ENCODE results near the gene SEPTIN3.
A peak's percentile ranks its signal among the peaks of the same experiment; 100 is the strongest.

SEPTIN3 gene

DNA sequence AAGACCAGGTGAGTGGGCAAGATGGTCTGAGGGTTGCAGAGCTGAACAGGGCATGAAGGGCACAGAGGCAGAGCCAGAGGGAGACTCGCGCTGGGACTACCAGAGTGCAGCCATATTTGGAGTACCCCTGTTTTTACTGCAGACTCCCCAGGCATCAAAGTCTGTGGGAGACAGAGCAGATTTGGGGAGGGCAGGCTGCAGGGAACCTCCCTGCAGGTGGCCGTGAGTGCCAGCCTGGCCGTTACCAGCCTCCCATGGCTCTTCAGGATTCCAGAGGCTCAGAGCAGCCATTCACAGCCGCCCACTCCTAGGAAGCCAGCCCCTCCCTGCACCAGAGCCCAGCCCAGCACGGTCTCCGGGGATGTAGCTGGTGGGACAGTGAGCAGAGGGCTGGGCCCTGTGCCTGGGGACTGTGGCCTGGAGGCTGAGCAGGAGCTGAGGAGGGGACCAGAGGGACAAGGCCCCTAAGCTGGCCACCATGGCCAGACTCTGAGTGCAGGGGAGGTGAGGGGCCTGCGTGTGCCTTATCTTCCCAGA lies at the start of gene SEPTIN3:
SEPTIN3 (plus strand) TSS at position 334 of the 537 bp plus-strand sequence. CDS start 2,050 bp downstream, outside the sequence.
- Histone ChIP-seq H3K9ac (ENCODE audit: low read length) (no peak within 1 kb of the TSS), H3K27ac (ENCODE audit: low read length) (no peak within 1 kb of the TSS), H2AFZ (ENCODE audit: low read depth, low read length) (no peak within 1 kb of the TSS), H3K4me1 (ENCODE audit: low read length) (peaks cover 3% of the 10 kb centered on the region; the same call in 1 of the 2 replicates), H3K36me3 (replicated peaks; ENCODE audit: low read depth, low read length) (no peaks in the 10 kb centered on the region), H3K4me3 (ENCODE audit: low read length) (no peak within 1 kb of the TSS), H4K20me1 (ENCODE audit: insufficient read depth, low read length) (no peaks in the 10 kb centered on the region), H3K27me3 (ENCODE audit: low read depth, low read length) (no peaks in the 10 kb centered on the region), H3K79me2 (ENCODE audit: low read length) (no peaks in the 10 kb centered on the region), H3K9me3 (ENCODE audit: insufficient read depth, low read length) (no peaks in the 10 kb centered on the region), H3K4me2 (ENCODE audit: low read length) (no peak within 1 kb of the TSS)
- no peak for TF ChIP-seq EZH2phosphoT487 (IDR thresholded peaks at IDR 0.05; ENCODE audit: low read depth)
- no peak for TF ChIP-seq CTCF (IDR thresholded peaks at IDR 0.05; ENCODE audit: low read depth, low read length)

DNA sequence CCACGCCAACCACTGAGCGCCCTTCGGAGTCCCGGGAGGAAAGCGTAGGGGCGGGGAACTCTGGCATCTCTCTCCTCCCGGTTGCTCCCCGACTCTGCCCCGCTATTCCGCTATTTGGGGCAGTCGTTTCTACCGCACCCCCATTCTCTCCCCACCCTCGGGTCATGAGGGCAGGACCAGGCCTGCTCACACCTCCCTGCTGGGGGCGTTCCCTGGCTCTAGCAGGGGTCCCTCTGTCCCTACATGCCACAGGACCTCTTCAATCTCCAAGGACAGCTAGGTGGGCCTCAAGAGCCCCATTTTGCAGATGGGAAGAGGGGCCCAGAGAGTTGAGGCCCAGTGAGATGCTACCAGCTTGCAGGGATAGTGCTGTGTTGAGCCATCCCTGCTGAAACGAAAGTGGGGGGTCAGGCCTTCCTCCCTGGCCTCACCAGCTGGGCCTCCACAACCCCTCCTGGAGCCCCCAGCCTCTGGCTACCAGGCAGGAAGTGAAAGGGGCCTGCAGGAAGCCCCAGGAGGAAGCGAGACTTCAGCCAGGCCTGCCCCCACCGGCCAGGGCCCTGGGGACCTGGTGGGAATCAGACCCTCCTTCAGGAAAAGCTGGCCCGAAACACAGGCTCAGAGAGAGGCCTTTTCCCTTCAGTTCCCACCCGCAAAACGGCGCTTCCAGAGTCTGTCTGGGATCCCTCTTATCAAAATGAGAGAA lies 48.8 kb upstream of the SEPTIN3 start:
- H3K4me3 ChIP-seq (ENCODE audit: low read length), result peak overlapping the region; percentile 81
- peak overlapping the region; percentile 70 for H3K27ac ChIP-seq (ENCODE audit: low read length)
- peaks cover 20% of the 10 kb centered on the region for H3K27me3 ChIP-seq (ENCODE audit: low read depth, low read length)
- no peaks in the 10 kb centered on the region for H3K36me3 ChIP-seq (replicated peaks; ENCODE audit: low read depth, low read length)
- H4K20me1 ChIP-seq (ENCODE audit: insufficient read depth, low read length), result no peaks in the 10 kb centered on the region
- peaks cover 77% of the 10 kb centered on the region for H3K4me1 ChIP-seq (ENCODE audit: low read length)
- H3K9ac ChIP-seq (ENCODE audit: low read length), result peak overlapping the region; percentile 69
- no peak overlapping the region for H2AFZ ChIP-seq (ENCODE audit: low read depth, low read length)
- H3K79me2 ChIP-seq (ENCODE audit: low read length), result no peaks in the 10 kb centered on the region
- no peaks in the 10 kb centered on the region for H3K9me3 ChIP-seq (ENCODE audit: insufficient read depth, low read length)
- peak overlapping the region; percentile 99 for H3K4me2 ChIP-seq (ENCODE audit: low read length)
- TF ChIP-seq EZH2phosphoT487 (IDR thresholded peaks at IDR 0.05; ENCODE audit: low read depth) (no peak), CTCF (IDR thresholded peaks at IDR 0.05; ENCODE audit: low read depth, low read length) (no peak)

GRCh38 chr22:41922328-41922727 lies 46.9 kb upstream of the SEPTIN3 start:
- TF ChIP-seq CTCF (IDR thresholded peaks at IDR 0.05; ENCODE audit: low read depth, low read length) (no peak), EZH2phosphoT487 (IDR thresholded peaks at IDR 0.05; ENCODE audit: low read depth) (no peak)
- H3K4me1 ChIP-seq (ENCODE audit: low read length), result peaks cover 83% of the 10 kb centered on the region
- H3K4me2 ChIP-seq (ENCODE audit: low read length), result peak overlapping the region; percentile 60
- H4K20me1 ChIP-seq (ENCODE audit: insufficient read depth, low read length), result no peaks in the 10 kb centered on the region
- peak overlapping the region; percentile 35; the same call in 1 of the 2 replicates for H3K9ac ChIP-seq (ENCODE audit: low read length)
- no peaks in the 10 kb centered on the region for H3K79me2 ChIP-seq (ENCODE audit: low read length)
- H3K27ac ChIP-seq (ENCODE audit: low read length), result peak overlapping the region; percentile 79
- H3K4me3 ChIP-seq (ENCODE audit: low read length), result peak overlapping the region; percentile 25
- H3K9me3 ChIP-seq (ENCODE audit: insufficient read depth, low read length), result no peaks in the 10 kb centered on the region
- H3K27me3 ChIP-seq (ENCODE audit: low read depth, low read length), result peaks cover 17% of the 10 kb centered on the region
- H3K36me3 ChIP-seq (replicated peaks; ENCODE audit: low read depth, low read length), result no peaks in the 10 kb centered on the region
- no peak overlapping the region for H2AFZ ChIP-seq (ENCODE audit: low read depth, low read length)

DNA sequence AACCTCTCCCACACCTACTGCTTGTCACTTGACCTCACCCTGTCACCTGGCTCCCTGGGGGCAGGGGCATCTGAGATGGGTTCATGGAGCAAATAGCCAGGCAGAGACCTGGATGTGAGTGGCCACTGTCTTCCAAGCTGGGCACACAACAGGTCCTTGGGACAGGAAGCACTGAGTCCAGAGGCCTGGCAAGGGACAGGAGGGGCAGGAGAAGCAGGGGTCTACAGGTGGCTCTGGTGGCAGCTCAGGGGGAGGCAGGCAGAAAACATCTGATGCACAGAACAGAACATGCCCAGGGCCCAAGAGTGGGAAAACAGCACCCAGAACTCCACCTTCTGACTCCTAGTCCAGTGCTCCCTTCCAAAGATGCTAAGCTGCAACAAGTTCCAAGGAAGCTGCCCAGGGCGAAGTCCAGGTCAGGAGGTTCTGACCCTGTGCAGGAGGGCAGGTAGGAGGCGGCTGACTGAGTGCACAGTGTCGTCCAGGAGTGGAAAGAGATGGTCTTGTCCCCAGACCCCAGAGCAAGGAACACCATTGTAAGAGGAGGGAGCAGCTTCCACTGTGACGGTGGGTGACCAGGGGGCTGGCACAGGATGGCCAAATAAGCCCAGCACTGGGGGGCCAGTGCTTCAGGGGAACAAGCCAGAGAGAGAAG lies 46.2 kb upstream of the SEPTIN3 start:
- Histone ChIP-seq H3K4me3 (ENCODE audit: low read length) (no peak overlapping the region), H3K9ac (ENCODE audit: low read length) (peak overlapping the region; percentile 7; the same call in 1 of the 2 replicates), H4K20me1 (ENCODE audit: insufficient read depth, low read length) (no peaks in the 10 kb centered on the region), H3K36me3 (replicated peaks; ENCODE audit: low read depth, low read length) (no peaks in the 10 kb centered on the region), H3K4me2 (ENCODE audit: low read length) (peak overlapping the region; percentile 60), H3K9me3 (ENCODE audit: insufficient read depth, low read length) (no peaks in the 10 kb centered on the region), H3K79me2 (ENCODE audit: low read length) (no peaks in the 10 kb centered on the region), H3K4me1 (ENCODE audit: low read length) (peaks cover 83% of the 10 kb centered on the region), H2AFZ (ENCODE audit: low read depth, low read length) (no peak overlapping the region), H3K27me3 (ENCODE audit: low read depth, low read length) (peaks cover 13% of the 10 kb centered on the region), H3K27ac (ENCODE audit: low read length) (peak overlapping the region; percentile 79; the same call in 1 of the 2 replicates)
- TF ChIP-seq EZH2phosphoT487 (IDR thresholded peaks at IDR 0.05; ENCODE audit: low read depth) (no peak), CTCF (IDR thresholded peaks at IDR 0.05; ENCODE audit: low read depth, low read length) (no peak)

Measured in OCI-LY3 (cell line).